Neural crest cell (in vitro differentiated cells): ENCODE data around the gene RNPEPL1. TPM values are rescaled to one million over a fixed set of nuclear protein-coding genes. Genes with fewer than 3 reads are reported as not detected.
"Not testable (repeated sequence)": the region's sequence is repeated elsewhere in the genome, so short reads cannot be mapped to it uniquely, and the experiment has no call there.

Source experiments
- DNase-seq: peaks from one replicate; pipeline ENCODE4 v3.0.0; 2021; ENCODE audit warnings: low read depth, mixed read lengths, low spot score
- H3K27ac Mint-ChIP-seq: one replicate; pipeline ENCODE4 v1.8.0; 2021; ENCODE audit warnings: mild to moderate bottlenecking, mixed read lengths; ENCODE audit not compliant: unreplicated experiment
- H3K27me3 Mint-ChIP-seq: 2 replicates; pipeline ENCODE4 v1.8.0; 2021; ENCODE audit warnings: low read depth, mild to moderate bottlenecking, mixed read lengths
- H3K36me3 Mint-ChIP-seq: 2 replicates; pipeline ENCODE4 v1.8.0; 2021; ENCODE audit warnings: low read depth, mild to moderate bottlenecking, mixed read lengths
- H3K4me1 Mint-ChIP-seq: 2 replicates; pipeline ENCODE4 v1.8.0; 2021; ENCODE audit warnings: mixed read lengths
- H3K4me3 Mint-ChIP-seq: one replicate; pipeline ENCODE4 v1.8.0; 2021; ENCODE audit warnings: mild to moderate bottlenecking, mixed read lengths
- H3K9me3 Mint-ChIP-seq: 2 replicates; pipeline ENCODE4 v1.8.0; 2021; ENCODE audit warnings: mixed read lengths
- total RNA-seq: library from RNA; stranded (reverse); gene quantifications from 2 replicates; pipeline ENCODE4 v1.2.1, GENCODE V29; 2021
- TF ChIP-seq, protein P1 (sequence below): fragments of 200-600 bp; sonication (generic); conservative IDR thresholded peaks from 2 replicates; pipeline ENCODE4 v1.5.0; 2021; ENCODE audit warnings: antibody characterized with exemption, mild to moderate bottlenecking

Gene RNPEPL1
- total RNA-seq, 1 donor from 2014 or later, result 36.1 TPM

DNA sequence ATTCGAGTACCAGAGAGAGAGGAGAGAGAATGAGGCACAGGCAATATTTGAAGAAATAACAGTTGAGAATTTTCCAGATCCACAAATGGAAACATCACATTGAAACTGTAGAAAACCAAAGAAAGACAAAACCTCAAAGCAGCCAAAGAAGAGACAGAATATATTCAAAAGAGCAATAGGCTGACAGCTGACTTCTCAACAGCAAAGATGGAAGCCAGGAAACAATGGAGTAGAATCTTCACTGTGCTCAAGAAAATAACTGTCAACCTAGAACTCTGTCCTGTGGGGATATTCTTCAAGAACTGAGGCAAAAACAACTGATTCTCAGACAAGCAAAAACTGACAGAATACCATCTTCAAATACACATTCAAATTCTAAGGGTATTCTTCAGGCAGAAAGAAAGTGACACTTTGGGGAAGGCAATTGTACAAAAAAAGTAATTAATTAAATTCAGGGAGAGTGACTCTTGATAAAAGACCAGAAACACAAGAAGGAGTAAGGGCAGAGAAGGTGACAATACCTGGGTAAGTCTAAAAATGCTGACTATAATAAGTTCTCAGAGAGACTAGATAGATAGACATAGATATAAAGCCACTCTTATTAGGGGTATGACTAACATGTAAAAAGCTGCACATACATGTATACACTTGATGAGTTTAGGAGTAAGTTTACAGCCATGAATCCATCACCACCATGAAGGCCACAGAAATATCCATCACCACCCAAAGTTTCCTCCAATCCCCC lies 36.1 kb upstream of the RNPEPL1 start:
- H3K36me3 Mint-ChIP-seq, result peaks cover 72% of the 10 kb centered on the region
- H3K27ac Mint-ChIP-seq, result no peak overlapping the region
- no peaks in the 10 kb centered on the region for H3K4me1 Mint-ChIP-seq
- H3K4me3 Mint-ChIP-seq, result no peak overlapping the region
- DNase-seq, result no peak
- no peaks in the 10 kb centered on the region for H3K27me3 Mint-ChIP-seq
- H3K9me3 Mint-ChIP-seq, result peaks cover 20% of the 10 kb centered on the region
- TF ChIP-seq, protein P1, sequence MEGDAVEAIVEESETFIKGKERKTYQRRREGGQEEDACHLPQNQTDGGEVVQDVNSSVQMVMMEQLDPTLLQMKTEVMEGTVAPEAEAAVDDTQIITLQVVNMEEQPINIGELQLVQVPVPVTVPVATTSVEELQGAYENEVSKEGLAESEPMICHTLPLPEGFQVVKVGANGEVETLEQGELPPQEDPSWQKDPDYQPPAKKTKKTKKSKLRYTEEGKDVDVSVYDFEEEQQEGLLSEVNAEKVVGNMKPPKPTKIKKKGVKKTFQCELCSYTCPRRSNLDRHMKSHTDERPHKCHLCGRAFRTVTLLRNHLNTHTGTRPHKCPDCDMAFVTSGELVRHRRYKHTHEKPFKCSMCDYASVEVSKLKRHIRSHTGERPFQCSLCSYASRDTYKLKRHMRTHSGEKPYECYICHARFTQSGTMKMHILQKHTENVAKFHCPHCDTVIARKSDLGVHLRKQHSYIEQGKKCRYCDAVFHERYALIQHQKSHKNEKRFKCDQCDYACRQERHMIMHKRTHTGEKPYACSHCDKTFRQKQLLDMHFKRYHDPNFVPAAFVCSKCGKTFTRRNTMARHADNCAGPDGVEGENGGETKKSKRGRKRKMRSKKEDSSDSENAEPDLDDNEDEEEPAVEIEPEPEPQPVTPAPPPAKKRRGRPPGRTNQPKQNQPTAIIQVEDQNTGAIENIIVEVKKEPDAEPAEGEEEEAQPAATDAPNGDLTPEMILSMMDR, result no peak

DNA sequence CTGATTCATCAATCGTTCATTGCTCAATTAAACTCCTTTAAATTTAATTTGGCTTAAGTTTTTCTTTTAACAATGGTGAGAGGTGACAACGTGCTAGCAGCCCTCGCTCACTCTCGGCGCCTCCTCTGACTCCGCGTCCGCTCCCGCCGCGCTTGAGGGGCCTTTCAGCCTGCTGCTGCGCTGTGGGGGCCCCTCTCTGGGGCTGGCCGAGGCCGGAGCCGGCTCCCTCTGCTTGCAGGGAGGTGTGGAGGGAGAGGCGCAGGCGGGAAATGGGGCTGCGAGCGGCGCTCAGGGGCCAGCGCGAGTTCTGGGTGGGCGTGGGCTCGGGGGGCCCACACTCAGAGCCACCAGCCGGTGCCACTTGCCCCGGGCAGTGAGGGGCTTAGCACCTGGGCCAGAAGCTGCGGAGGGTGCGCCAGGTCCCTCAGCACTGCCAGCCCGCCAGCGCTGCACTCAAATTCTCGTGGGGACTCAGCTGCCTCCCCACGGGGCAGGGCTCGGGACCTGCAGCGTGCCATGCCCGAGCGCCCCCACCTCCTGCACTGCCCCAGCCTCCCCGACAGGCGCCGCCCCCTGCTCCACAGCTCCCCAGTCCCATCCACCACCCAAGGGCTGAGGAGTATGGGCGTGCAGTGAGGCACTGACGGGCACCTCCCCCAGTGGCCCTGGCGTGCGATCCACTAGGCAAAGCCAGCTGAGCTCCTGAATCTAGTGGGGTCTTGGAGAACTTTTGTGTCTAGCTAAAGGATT lies 30.1 kb upstream of the RNPEPL1 start:
- Mint-ChIP-seq H3K36me3 (peaks cover 56% of the 10 kb centered on the region), H3K27me3 (no peaks in the 10 kb centered on the region), H3K4me3 (no peak overlapping the region), H3K4me1 (no peaks in the 10 kb centered on the region), H3K27ac (no peak overlapping the region), H3K9me3 (peaks cover 14% of the 10 kb centered on the region)
- no peak for DNase-seq
- TF ChIP-seq, protein P1, result no peak

DNA sequence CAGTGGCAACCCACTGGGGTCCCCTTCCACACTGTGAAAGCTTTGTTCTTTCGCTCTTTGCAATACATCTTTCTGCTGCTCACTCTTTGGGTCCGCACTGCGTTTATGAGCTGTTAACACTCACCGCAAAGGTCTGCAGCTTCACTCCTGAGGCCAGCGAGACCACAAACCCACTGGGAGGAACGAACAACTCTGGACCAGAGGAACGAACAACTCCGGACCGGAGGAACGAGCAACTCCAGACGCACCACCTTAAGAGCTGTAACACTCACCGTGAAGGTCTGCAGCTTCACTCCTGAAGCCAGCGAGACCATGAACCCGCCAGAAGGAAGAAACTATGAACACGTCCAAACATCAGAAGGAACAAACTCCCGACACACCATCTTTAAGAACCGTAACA lies 29.2 kb upstream of the RNPEPL1 start:
- not testable (repeated sequence) for H3K4me1 Mint-ChIP-seq, H3K27ac Mint-ChIP-seq, DNase-seq, H3K27me3 Mint-ChIP-seq, H3K4me3 Mint-ChIP-seq
- Mint-ChIP-seq H3K36me3 (peaks cover 53% of the 10 kb centered on the region), H3K9me3 (peaks cover 14% of the 10 kb centered on the region)

DNA sequence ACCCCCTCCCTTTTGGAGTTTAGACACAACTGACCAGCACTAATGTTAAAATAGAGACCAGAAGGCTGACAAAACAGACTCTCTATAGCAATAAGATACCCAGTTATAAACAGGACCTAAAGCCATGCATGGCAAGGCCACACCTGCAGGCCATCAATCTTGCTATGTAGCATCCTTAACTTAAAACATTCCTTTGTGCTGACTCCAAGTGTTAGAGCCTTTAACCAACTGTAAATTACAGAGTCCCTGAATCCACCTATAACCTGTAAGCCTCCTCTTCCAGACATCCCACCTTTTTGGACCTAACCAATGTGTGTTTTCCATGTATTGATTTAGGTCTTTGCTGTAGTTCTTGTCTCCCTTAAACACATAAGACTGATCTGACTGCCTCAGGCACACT lies 28.4 kb upstream of the RNPEPL1 start:
- DNase-seq, result no peak
- Mint-ChIP-seq H3K9me3 (peaks cover 17% of the 10 kb centered on the region), H3K36me3 (peaks cover 52% of the 10 kb centered on the region), H3K4me1 (no peaks in the 10 kb centered on the region), H3K27me3 (no peaks in the 10 kb centered on the region), H3K27ac (no peak overlapping the region), H3K4me3 (no peak overlapping the region)
- TF ChIP-seq, protein P1, result no peak

DNA sequence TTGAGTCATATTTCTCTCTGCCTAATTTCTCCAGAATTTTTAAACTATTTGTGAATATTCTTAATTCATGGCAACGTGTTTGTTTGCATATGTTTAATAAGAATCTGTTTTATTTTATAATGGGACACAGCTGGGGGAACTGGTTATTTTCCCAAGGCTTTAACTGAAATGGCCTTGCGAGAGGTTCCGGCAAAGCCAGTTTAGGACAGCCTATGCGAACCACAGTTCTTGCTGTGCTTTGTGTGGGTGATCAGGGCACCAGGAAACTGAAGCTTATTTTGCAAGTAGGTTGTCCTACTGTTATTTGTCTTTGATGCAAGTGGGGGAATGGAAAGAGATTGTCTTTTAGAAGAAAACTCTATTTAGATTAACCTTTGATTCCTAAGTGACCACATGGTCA lies 17.0 kb upstream of the RNPEPL1 start:
- no peaks in the 10 kb centered on the region for H3K27me3 Mint-ChIP-seq
- peaks cover 8% of the 10 kb centered on the region for H3K9me3 Mint-ChIP-seq
- DNase-seq, result no peak
- H3K36me3 Mint-ChIP-seq, result peaks cover 25% of the 10 kb centered on the region
- no peak overlapping the region for H3K4me3 Mint-ChIP-seq
- H3K27ac Mint-ChIP-seq, result no peak overlapping the region
- no peaks in the 10 kb centered on the region for H3K4me1 Mint-ChIP-seq
- TF ChIP-seq, protein P1, result no peak

DNA sequence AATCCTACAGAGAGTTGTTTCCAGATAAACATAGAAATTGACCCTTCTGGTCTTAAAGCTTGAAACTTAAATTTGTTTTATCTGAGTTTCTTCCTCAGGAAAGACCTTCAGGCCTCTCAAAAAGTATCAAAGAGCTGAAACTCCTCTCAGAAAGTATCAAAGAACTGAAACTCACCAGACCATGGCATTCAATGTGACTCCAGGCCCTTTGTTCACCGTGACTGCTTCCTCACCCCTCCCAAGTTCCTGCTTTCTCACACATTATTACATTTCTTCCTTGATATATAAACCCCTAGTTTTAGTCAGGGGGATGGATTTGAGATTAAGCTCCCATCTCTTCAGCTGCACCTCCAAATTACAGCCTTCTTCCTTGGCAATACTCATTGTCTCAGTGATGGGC lies 16.5 kb upstream of the RNPEPL1 start:
- Mint-ChIP-seq H3K27me3 (no peaks in the 10 kb centered on the region), H3K4me3 (no peak overlapping the region), H3K4me1 (no peaks in the 10 kb centered on the region), H3K27ac (no peak overlapping the region), H3K9me3 (peaks cover 8% of the 10 kb centered on the region), H3K36me3 (peaks cover 25% of the 10 kb centered on the region)
- TF ChIP-seq, protein P1, result no peak
- no peak for DNase-seq
